Large intestine (tissue), 3 donors: ENCODE measurements around the gene SRSF9. TPM values are rescaled to one million over a fixed set of nuclear protein-coding genes. Genes with fewer than 3 reads are reported as not detected.

ENCODE experiments used
- DNase-seq, 2 donors: peaks; one replicate each; pipeline versions ENCODE4 v3.0.0 to v3.0.0-alpha.2; 2013
- H3K27ac ChIP-seq: one replicate; pipeline ENCODE4 v1.5.1; 2013; ENCODE audit warnings: low read length
- H3K27me3 ChIP-seq: 2 replicates; pipeline ENCODE4 v1.6.1; 2013; ENCODE audit warnings: low read length; ENCODE audit not compliant: control insufficient read depth, insufficient read depth
- H3K36me3 ChIP-seq: 2 replicates; pipeline ENCODE4 v1.6.1; 2013; ENCODE audit warnings: low read length; ENCODE audit not compliant: control insufficient read depth, insufficient read depth
- H3K4me1 ChIP-seq: one replicate; pipeline ENCODE4 v1.6.1; 2013; ENCODE audit warnings: low read length; ENCODE audit not compliant: control insufficient read depth, insufficient read depth
- H3K4me3 ChIP-seq: one replicate; pipeline ENCODE4 v1.5.1; 2013; ENCODE audit warnings: low read length
- H3K9me3 ChIP-seq: one replicate; pipeline ENCODE4 v1.6.1; 2013; ENCODE audit warnings: mild to moderate bottlenecking, low read depth, low read length, moderate library complexity; ENCODE audit not compliant: control insufficient read depth
- WGBS: methylation state at CpG from one replicate; pipeline ENCODE4 v1.1.5; 2013; ENCODE audit warnings: low lambda C conversion rate; ENCODE audit not compliant: insufficient coverage; 5-methylcytosine and 5-hydroxymethylcytosine counted together
- polyA plus RNA-seq: library from polyadenylated mRNA; unstranded; fragments of 120-200 nt; gene quantifications from one replicate; pipeline ENCODE4 v1.2.1, GENCODE V29; 2013

Gene SRSF9
- polyA plus RNA-seq, 1 donor, result 138 TPM

DNA sequence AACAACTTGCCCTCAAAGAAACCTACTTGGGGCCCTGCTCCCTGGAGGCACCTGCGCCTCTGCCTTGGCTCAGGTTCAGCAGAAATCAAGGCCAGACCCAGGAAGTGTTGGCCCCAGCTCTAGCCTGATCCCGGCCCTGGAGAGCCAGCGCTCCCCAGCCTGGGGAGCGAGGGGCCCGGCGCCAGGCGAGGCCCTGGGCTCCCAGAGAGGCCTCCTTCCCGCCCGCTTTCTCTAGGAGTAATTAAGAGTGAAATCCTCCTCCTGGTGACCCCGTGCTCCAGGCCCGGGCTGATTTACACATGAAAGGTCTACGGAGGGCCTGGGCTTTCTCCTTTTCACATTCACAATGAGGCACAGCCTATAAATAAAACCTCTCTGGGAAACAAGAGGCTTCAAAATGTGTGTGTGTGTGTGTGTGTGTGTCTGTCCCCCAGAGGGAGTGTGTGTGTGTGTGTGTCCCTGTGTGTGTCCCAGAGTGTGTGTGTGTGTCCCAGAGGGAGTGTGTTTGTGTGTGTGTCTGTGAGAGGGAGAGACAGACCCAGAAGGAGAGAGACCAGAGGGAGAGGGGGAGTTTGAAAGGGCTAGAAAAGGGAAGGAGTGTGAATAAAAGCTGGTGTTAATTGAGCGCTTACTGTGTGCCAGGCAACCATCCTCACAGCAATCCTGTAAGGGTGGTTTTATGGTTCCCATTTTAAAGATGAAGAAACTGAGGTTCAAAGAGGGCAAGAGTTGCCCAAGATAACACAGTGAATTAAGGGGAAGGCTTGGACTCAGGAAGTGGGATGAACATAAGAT lies 55.5 kb downstream of the SRSF9 start:
- H3K36me3 ChIP-seq, result no peaks in the 10 kb centered on the region
- no peaks in the 10 kb centered on the region for H3K27me3 ChIP-seq
- WGBS, result 100% methylated on average over 1 of the region's 13 CpGs
- peaks cover 12% of the 10 kb centered on the region for H3K4me1 ChIP-seq
- no peaks in the 10 kb centered on the region for H3K9me3 ChIP-seq
- H3K27ac ChIP-seq, result peak overlapping the region; percentile 30
- no peak overlapping the region for H3K4me3 ChIP-seq
- DNase-seq, result peak; percentile 29 to 80

DNA sequence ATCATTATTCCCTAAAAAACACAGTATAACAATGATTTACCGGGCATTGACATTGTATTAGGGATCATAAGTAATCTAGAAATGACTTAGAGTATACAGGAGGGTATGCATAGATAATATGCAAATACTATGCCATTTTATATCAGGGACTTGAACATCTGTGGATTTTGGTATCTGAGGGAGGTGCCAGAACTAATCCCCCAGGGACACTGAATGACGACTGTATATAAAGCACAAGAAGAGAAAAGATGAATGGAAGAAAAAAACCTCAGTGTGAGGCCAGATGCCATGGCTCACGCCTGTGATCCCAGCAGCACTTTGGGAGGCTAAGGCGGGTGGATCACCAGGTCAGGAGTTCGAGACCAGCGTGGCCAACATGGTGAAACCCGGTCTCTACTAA lies 57.1 kb downstream of the SRSF9 start:
- Histone ChIP-seq H3K4me3 (no peak overlapping the region), H3K9me3 (no peaks in the 10 kb centered on the region), H3K36me3 (no peaks in the 10 kb centered on the region), H3K4me1 (peaks cover 12% of the 10 kb centered on the region), H3K27me3 (no peaks in the 10 kb centered on the region), H3K27ac (no peak overlapping the region)
- WGBS, result 80% methylated on average over 1 of the region's 7 CpGs
- DNase-seq, result no peak

Other genes starting within 250 kb of the SRSF9 start
- 118 TPM for gene PXN, start 204.0 kb downstream of the SRSF9 start, polyA plus RNA-seq
- not detected for gene RNU4-2, start 177.8 kb downstream of the SRSF9 start, polyA plus RNA-seq
- gene RNU4-1, start 176.5 kb downstream of the SRSF9 start, polyA plus RNA-seq, result not detected
- gene SIRT4, start 167.4 kb downstream of the SRSF9 start, polyA plus RNA-seq, result 3.2 TPM
- 0.79 TPM for gene PLA2G1B, start 142.0 kb downstream of the SRSF9 start, polyA plus RNA-seq
- 8.2 TPM for gene MSI1, start 100.6 kb downstream of the SRSF9 start, polyA plus RNA-seq
- gene COX6A1, start 31.6 kb downstream of the SRSF9 start, polyA plus RNA-seq, result 402 TPM
- gene TRIAP1, start 23.4 kb downstream of the SRSF9 start, polyA plus RNA-seq, result 32.7 TPM
- gene GATC, start 23.3 kb downstream of the SRSF9 start, polyA plus RNA-seq, result 34.8 TPM
- gene DYNLL1, start 26.4 kb upstream of the SRSF9 start, polyA plus RNA-seq, result 377 TPM
- gene COQ5, start 59.4 kb upstream of the SRSF9 start, polyA plus RNA-seq, result 47.8 TPM
- 91.8 TPM for gene RNF10, start 64.6 kb upstream of the SRSF9 start, polyA plus RNA-seq
- 57.1 TPM for gene POP5, start 111.7 kb upstream of the SRSF9 start, polyA plus RNA-seq
- 0.70 TPM for gene CABP1, start 170.9 kb upstream of the SRSF9 start, polyA plus RNA-seq
- gene MLEC, start 217.4 kb upstream of the SRSF9 start, polyA plus RNA-seq, result 173 TPM
- 21.1 TPM for gene UNC119B, start 240.7 kb upstream of the SRSF9 start, polyA plus RNA-seq